GM12872 (cell line): ENCODE results near the gene THRB.

ENCODE experiments used
- CTCF ChIP-seq: IDR thresholded peaks from 3 replicates; pipeline ENCODE4 v1.5.1; 2011; ENCODE audit warnings: low read depth, mild to moderate bottlenecking, low read length, moderate library complexity; ENCODE audit not compliant: insufficient read depth

The THRB gene

GRCh38 chr3:24529210-24529609 is 34.6 kb upstream of the THRB start:
- no peak for TF ChIP-seq CTCF

GRCh38 chr3:24526640-24527212 is 32.1 kb upstream of the THRB start:
- TF ChIP-seq CTCF, result no peak

GRCh38 chr3:24525557-24525956 is 30.9 kb upstream of the THRB start:
- no peak for TF ChIP-seq CTCF

- TF ChIP-seq CTCF, result no peak
These were observed 30.4 kb upstream of the THRB start for GRCh38 chr3:24525022-24525421.

- no peak for TF ChIP-seq CTCF
These were observed 29.5 kb upstream of the THRB start for GRCh38 chr3:24523988-24524727.

GRCh38 chr3:24523215-24523614 is 28.6 kb upstream of the THRB start:
- TF ChIP-seq CTCF, result no peak

GRCh38 chr3:24522146-24522579 is 27.5 kb upstream of the THRB start:
- TF ChIP-seq CTCF, result no peak
